ENCODE data around the gene CLPX. TPM values are rescaled to one million over a fixed set of nuclear protein-coding genes. Genes with fewer than 3 reads are reported as not detected.
"Not testable (repeated sequence)": the region's sequence is repeated elsewhere in the genome, so short reads cannot be mapped to it uniquely, and the experiment has no call there.

Gene CLPX
- total RNA-seq, 4 donors from 2014 or later: 12.0 to 72.2 (median 57.4) TPM

DNA sequence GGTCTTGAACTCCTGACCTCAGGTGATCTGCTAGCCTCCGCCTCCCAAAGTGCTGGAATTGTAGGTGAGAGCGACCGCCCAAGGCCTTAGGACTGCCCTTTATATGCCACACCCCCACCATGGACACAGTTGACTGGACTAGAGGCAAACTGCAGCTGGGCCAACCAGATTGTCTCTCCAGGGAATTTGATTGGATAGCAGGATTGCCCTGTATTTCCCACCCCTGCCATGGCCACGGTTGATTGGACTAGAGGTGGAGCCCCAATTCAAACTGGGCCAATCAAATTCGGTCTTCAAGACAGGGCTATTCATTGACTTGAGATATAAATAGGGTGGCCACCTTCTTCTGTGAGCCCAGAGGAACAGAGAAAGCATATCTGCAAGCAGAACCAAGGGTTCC lies 6.9 kb upstream of the CLPX start:
- in situ Hi-C loops (cut with MboI; ENCODE audit: low pct_ligation_motif_present in 1 of 4, low pct_unique_long_range_greater_than_20kb in 1 of 4, low sequenced_read_pairs in 3 of 4) (loop anchor here in 2 of 4 donors (10.0 kb wide), 1 partner anchor 73 kb away; no protein-coding TSS in a partner anchor), intact Hi-C loops (cut with DNase I; ENCODE audit: low total_unique reads) (no loop called here)
- Histone ChIP-seq H3K9me3 (no peaks in the 10 kb centered on the region), H3K27me3 (no peaks in the 10 kb centered on the region), H3K27ac (no peak overlapping the region), H3K36me3 (no peaks in the 10 kb centered on the region), H3K4me3 (no peak overlapping the region), H3K4me1 (peaks cover 0 to 6% (median 1%) of the 10 kb centered on the region in 4 donors)
- no peak for TF ChIP-seq EP300 (IDR thresholded peaks at IDR 0.05; ENCODE audit: low read depth)
- no peak for TF ChIP-seq POLR2A (IDR thresholded peaks at IDR 0.05)
- TF ChIP-seq, protein P1, sequence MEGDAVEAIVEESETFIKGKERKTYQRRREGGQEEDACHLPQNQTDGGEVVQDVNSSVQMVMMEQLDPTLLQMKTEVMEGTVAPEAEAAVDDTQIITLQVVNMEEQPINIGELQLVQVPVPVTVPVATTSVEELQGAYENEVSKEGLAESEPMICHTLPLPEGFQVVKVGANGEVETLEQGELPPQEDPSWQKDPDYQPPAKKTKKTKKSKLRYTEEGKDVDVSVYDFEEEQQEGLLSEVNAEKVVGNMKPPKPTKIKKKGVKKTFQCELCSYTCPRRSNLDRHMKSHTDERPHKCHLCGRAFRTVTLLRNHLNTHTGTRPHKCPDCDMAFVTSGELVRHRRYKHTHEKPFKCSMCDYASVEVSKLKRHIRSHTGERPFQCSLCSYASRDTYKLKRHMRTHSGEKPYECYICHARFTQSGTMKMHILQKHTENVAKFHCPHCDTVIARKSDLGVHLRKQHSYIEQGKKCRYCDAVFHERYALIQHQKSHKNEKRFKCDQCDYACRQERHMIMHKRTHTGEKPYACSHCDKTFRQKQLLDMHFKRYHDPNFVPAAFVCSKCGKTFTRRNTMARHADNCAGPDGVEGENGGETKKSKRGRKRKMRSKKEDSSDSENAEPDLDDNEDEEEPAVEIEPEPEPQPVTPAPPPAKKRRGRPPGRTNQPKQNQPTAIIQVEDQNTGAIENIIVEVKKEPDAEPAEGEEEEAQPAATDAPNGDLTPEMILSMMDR (IDR thresholded peaks at IDR 0.05): no peak
- TF ChIP-seq POLR2AphosphoS5 (IDR thresholded peaks at IDR 0.05): no peak
- DNase-seq: no peak
- 85 to 100% methylated on average over 1 to 5 of the region's 5 CpGs for WGBS, 2 donors (ENCODE audit: low coverage in 1 of 2)

DNA sequence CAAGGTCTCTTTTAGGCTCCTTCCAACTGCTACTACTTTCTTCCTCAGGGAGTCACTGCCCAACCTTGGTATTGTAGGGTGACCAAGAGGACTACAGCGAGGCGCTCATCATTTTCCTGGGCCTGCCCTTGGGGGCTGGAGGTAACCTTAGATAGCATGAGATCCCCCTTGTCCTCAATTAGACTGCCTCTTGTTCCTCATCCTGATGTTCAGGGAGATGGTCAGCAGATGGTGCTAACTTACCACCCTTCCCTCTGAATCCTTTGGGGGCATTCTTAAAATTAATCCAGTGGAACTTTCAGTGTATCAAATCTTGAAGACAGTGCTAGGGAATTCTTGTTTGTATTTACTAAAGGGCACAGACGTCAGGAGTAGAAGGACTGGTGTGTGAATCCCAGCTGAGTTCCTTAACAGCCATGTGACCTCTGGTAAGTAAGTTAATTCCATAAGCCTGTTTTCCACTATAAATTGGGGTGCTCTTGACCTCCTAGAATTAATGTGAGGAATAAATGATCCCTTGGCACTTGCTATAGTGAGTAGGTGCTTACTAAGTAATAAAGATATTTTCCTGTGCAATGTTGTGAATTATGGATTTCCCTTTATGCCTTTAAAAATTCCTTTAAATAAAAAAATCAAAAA lies 4.1 kb upstream of the CLPX start:
- WGBS, 2 donors (ENCODE audit: low coverage in 1 of 2): 42% methylated on average over 3 of the region's 3 CpGs; no CpG with 5 or more reads in 1 of the 2 donors
- intact Hi-C loops (cut with DNase I; ENCODE audit: low total_unique reads): loop anchor here (2.0 kb wide), 1 partner anchor 82 kb away; no protein-coding TSS in a partner anchor

DNA sequence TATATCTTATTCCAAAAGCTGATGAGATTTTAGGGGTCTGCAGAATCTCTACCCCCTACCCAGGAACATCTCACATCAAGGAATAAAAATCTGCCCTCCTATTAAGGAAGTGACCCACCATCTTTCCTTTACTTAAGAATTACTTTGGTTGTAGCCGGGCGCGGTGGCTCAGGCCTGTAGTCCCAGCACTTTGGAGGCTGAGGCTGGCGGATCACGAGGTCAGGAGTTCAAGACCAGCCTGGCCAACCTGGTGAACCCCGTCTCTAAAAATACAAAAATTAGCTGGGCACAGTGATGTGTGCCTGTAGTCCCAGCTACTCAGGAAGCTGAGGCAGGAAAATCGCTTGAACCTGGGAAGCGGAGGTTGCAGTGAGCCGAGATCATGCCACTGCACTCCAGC lies 3.3 kb upstream of the CLPX start:
- not testable (repeated sequence) for H3K9me3 ChIP-seq, H3K4me3 ChIP-seq, H3K27ac ChIP-seq, H3K36me3 ChIP-seq, H3K27me3 ChIP-seq, DNase-seq
- intact Hi-C loops (cut with DNase I; ENCODE audit: low total_unique reads): loop anchor here (2.0 kb wide), 1 partner anchor 82 kb away; no protein-coding TSS in a partner anchor
- WGBS, 2 donors (ENCODE audit: low coverage in 1 of 2): 82 to 84% methylated on average over 6 to 9 of the region's 9 CpGs
- peaks cover 0 to 14% (median 8%) of the 10 kb centered on the region in 4 donors for H3K4me1 ChIP-seq
- in situ Hi-C loops (cut with MboI; ENCODE audit: low pct_ligation_motif_present in 1 of 4, low pct_unique_long_range_greater_than_20kb in 1 of 4, low sequenced_read_pairs in 3 of 4): loop anchor here in 3 of 4 donors (10.0 kb wide), 2 partner anchors 86 to 106 kb away; partner anchors contain the start of gene RNU5A-1 (in 1 of the 3)

More for the DNA sequence above, 4.1 kb upstream of the CLPX start:
- in situ Hi-C loops (cut with MboI; ENCODE audit: low pct_ligation_motif_present in 1 of 4, low pct_unique_long_range_greater_than_20kb in 1 of 4, low sequenced_read_pairs in 3 of 4): loop anchor here in 3 of 4 donors (10.0 kb wide), 2 partner anchors 86 to 106 kb away; partner anchors contain the start of gene RNU5A-1 (in 1 of the 3)
- Histone ChIP-seq H3K9me3 (no peaks in the 10 kb centered on the region), H3K4me3 (no peak overlapping the region), H3K36me3 (no peaks in the 10 kb centered on the region), H3K4me1 (peaks cover 0 to 10% (median 4%) of the 10 kb centered on the region in 4 donors), H3K27ac (no peak overlapping the region), H3K27me3 (no peaks in the 10 kb centered on the region)
- DNase-seq: no peak
- TF ChIP-seq POLR2A (IDR thresholded peaks at IDR 0.05): no peak
- TF ChIP-seq, protein P1 (IDR thresholded peaks at IDR 0.05): peak; percentile 46 to 59 (median 49)

DNA sequence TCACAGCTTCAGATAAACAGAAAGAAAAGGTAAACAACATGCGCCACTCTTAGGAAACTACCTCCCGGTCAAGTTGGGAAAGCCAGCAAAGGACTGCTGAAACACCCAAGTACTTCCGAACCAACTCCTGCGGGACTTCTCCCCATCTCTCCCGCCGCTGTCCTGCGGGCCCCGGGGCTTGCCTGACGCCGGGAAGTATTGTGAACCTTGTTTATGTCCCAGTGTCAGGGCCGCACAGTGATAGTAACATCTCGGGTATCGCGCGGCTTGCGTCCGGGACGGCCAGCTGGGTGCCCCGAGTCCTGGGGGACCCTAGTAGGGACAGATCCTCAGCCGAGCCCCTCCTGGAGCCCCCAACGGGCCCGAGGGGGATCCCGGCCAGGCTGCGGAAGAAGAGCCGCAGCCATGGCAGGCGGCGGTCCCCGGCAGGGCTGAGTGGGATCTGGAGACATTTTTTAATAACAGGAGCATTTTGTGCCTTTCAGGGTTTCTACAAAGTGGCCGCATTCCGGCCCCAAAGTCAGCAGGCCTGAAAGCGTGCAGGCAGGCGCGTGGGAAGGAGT lies 756 bp downstream of the CLPX start:
- Histone ChIP-seq H3K27ac (peak overlapping the region; percentile 95 to 98 (median 96)), H3K4me1 (peaks cover 9 to 44% (median 24%) of the 10 kb centered on the region in 4 donors), H3K9me3 (no peaks in the 10 kb centered on the region), H3K36me3 (peaks cover 0 to 6% (median 0%) of the 10 kb centered on the region in 4 donors), H3K4me3 (peak overlapping the region; percentile 70 to 97 (median 86)), H3K27me3 (no peaks in the 10 kb centered on the region)
- intact Hi-C loops (cut with DNase I; ENCODE audit: low total_unique reads) (no loop called here), in situ Hi-C loops (cut with MboI; ENCODE audit: low pct_ligation_motif_present in 1 of 4, low pct_unique_long_range_greater_than_20kb in 1 of 4, low sequenced_read_pairs in 3 of 4) (loop anchor here in 3 of 4 donors (10.0 kb wide), 2 partner anchors 90 to 110 kb away; partner anchors contain the start of gene RNU5A-1 (in 1 of the 3))
- 0% methylated on average over 1 to 32 of the region's 33 CpGs for WGBS, 2 donors (ENCODE audit: low coverage in 1 of 2)
- DNase-seq: peak; percentile 73
- TF ChIP-seq, protein P1 (IDR thresholded peaks at IDR 0.05): no peak
- TF ChIP-seq EP300 (IDR thresholded peaks at IDR 0.05; ENCODE audit: low read depth): no peak
- TF ChIP-seq POLR2AphosphoS5 (IDR thresholded peaks at IDR 0.05): peak; percentile 40 to 53 (median 41)
- peak; percentile 56 for TF ChIP-seq POLR2A (IDR thresholded peaks at IDR 0.05)

Measured in transverse colon (tissue), 4 donors.